ENCODE data around the gene NOTCH4.

NOTCH4 gene

GRCh38 chr6:32163559-32164258 lies 60.2 kb downstream of the NOTCH4 start:
- no peak for DNase-seq (ENCODE audit: low read depth)

DNA sequence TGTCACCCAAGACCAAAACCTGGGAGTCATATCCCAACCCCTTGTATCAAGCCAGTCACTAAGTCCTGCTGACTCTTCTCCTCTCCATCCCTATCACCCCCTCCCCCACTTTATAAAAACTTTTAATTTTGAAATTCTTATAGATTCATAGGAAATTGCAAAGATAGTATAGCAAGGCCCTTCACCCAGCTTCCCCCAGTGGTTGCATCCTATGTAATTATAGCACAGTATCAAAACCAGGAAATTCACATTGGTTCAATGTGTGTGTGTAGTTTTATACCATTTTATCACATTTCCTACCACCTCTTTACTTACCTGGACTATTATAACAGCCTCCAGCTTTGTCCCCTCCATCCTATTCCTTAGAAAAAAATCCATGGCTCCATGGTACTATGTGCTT lies 65.8 kb downstream of the NOTCH4 start:
- DNase-seq (ENCODE audit: low read depth), result no peak

DNA sequence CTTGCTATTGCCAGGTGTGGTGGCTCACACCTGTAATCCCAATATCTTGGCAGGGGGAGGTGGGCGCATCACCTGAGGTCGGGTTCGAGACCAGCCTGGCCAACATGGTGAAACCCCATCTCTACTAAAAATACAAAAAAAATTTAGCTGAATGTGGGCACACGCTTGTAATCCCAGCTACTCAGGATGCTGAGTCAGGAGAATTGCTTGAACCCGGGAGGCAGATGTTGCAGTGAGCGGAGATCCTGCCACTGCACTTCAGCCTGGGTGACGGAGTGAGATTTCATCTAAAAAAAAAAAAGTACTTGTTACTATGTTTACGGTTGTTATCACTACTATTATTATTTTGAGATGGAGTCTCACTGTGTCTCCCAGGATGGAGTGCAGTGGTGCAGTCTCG lies 67.0 kb downstream of the NOTCH4 start:
- no peak for DNase-seq (ENCODE audit: low read depth)

DNA sequence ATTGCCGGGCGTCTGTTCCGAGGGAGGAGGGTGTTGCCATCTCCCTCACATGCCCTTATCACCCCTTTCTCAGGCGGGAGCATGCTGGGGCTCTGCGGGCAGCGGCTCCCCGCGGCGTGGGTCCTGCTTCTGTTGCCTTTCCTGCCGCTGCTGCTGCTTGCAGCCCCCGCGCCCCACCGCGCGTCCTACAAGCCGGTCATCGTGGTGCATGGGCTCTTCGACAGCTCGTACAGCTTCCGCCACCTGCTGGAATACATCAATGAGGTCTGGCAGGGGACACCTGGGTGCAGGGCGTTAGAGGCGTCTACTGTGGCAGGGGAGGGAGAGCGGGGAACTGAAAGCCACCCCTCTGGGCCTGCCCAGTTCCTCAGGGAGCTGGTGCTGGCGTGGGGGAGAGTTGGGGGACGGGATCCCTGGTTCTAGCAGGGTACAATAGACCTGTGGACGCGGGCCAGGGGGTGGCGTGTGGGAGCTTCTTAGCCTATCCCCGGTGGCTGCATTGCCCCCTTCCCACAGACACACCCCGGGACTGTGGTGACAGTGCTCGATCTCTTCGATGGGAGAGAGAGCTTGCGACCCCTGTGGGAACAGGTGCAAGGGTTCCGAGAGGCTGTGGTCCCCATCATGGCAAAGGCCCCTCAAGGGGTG lies 69.2 kb downstream of the NOTCH4 start:
- peak; percentile 42 for DNase-seq (ENCODE audit: low read depth)

DNA sequence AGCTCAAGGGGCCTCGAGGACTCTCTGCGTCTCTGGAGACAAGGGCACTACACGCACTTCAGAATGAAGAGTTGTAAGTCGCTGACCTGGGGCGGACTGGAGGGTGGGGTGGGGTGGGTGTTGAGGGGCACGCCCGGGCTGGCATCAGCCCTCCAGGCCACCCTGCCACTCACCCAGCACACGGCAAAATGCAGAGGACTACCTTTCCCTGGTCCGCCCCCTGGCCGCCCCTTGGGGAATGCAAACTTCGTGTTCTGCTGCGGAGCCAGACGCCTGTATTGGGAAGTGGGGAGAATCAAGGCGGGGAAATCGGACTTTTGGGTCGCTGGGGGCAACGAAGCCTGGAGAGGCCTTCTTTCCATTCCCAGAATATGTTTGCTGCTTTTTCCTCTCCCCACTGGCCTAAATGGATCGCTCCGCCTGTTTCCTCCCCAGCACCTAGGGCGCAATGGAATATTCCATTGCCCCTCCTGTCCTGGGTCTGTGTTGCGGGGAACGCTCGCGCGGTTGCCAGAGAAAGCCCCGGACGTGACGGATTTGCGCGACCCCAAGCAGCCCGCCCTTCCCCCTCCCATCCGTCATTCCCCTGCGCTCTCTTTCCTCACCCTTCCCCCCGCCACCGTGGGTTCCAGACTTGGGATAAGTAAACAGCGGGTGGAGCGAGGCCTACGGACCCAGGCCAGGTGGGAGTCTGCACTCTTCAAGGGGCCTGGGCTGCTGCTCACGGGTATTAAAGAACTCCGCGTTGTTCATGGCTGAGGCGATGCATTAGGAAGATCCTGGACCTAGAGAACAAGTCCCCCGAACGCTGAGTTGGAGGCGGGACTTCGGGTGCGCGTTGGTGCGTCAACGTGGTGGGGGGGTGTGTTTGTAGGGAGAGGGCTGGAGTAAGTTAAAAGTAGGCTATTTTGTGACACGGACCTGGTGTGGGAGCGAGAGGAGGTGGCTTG lies 70.0 kb downstream of the NOTCH4 start, which contains the start of gene PPT2:
PPT2 (plus strand) TSS at position 578 of the 950 bp plus-strand sequence. CDS start 454 bp downstream, outside the sequence.
- DNase-seq (ENCODE audit: low read depth), result peak; percentile 47

DNA sequence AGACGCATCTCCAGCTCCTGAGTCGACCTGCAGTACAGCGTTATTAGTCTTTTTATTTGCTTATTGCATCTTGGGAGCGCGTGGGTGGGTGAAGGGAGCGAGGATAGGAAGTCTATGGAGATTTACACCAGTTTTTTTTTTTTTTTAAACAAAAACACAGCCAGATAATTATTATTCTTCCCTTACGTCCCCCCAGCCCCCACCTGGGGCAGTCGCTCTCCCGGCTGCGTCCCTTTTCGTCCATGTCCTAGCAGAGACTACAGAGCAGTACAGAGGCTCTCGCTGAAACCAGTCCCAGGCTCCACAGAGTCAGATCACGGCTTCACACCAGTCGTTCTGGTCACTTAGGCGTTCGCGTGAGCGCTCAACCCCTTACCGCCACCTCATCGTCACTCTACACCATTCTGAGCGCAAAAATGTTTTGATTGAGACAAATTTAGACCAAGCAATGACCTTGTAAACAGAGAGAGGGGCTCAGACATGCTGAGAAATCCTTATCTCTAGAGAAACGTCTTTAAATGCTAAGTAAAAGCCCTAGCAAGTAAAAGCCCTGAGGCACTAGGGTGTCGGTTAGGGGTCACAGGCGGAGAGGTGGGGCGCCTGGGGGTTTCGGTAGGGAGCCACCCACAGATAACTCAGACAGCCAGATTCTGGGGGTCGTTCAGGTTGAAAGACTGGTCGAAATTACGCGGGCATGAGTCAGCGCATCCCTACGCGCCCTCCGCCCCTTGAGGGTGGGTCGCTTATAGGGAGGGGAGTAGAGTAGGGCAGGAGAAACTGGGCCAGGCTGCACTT lies 70.9 kb downstream of the NOTCH4 start:
- no peak for DNase-seq (ENCODE audit: low read depth)

DNA sequence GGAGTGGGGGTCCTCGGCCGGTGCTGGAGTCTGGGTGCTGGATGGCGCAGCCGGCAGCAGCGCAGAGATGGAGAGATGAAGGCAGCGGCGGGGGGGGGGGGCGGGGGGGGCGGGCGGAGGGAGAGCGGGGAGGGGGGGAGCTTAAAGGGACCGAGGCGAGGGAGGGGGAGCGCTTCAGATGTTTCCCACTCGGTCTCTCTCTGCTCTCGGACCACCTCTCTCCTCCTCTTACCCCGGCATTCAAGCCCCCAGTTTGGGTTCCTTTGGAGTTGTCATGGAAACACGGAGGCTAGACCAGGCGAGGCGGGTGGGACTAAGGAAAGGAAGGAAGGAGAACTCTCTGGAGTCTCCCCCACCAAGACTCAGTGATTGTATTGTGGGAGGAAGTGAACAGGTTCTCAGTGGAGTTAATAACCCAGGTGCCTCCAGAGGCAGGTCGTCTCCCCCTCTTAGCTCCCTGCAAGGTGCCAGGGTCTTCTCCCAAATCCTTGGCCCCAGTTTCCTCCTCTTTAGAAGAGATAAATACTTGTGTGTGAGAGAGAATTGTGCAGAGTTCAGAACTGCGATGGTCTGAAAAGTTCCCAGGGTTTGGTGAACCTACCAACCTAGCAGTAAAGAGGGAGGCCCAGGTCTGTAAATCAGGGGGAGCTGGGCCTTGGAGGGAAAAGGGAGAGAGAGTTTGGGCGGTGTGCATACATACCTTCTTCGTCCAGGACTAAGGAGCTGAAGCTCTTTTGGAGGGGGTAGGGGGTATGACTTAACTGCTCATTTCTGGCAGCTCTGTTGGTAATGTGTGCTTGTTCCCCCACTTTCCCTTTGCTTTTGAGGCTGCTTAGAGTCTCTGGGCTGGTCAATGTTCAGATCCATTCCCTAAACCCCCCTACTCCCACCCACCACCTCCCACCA lies 71.8 kb downstream of the NOTCH4 start, which contains the start of gene PRRT1:
PRRT1 (minus strand) TSS at position 77 of the 906 bp plus-strand sequence. CDS start 112 bp downstream, outside the sequence.
- DNase-seq (ENCODE audit: low read depth), result no peak

GRCh38 chr6:32151181-32151862 lies 72.5 kb downstream of the NOTCH4 start:
- no peak for DNase-seq (ENCODE audit: low read depth)

GRCh38 chr6:32149932-32150870 lies 73.7 kb downstream of the NOTCH4 start:
- DNase-seq (ENCODE audit: low read depth), result no peak

- DNase-seq (ENCODE audit: low read depth), result no peak
Observed at GRCh38 chr6:32149092-32149755, 74.6 kb downstream of the NOTCH4 start.

DNA sequence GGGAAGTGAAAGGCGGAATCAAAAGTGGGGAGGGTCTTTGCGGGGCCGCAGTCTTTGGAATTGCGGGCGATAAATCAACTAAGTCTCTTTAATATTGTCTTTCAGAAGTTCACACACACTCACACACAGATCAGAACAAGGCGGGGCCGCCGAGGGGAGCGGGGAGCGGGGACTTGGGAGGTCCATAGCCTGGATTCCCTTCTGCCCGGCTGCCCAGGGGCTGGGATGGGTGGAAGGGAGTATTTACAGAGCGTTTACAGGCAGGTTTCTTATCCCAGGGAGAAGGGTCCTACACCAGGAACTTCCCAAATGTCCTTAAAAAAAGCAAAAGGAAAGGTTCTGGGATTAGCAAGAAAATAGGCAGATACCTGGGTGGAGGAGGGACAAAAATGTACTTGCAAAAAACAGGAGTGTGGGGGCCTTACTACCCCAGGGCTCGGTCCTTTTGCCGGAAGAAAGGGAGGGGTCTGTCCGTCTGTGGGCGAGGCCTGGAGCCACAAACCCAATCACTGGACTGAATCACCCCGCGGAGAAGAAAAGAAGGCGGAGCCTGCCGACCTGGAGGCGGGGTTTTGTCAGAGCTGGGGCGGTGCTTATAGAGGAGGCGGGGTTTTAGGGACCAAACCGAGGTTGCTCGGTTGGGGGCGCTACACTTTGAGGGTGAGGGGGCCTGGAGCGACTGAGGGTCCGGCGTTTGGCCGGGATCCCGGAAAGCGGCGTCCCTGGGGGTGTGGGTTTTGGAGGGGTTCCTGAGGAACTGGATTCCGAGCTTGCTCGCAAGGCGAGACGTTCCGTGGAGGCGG lies 75.4 kb downstream of the NOTCH4 start:
- DNase-seq (ENCODE audit: low read depth), result peak; percentile 55

DNA sequence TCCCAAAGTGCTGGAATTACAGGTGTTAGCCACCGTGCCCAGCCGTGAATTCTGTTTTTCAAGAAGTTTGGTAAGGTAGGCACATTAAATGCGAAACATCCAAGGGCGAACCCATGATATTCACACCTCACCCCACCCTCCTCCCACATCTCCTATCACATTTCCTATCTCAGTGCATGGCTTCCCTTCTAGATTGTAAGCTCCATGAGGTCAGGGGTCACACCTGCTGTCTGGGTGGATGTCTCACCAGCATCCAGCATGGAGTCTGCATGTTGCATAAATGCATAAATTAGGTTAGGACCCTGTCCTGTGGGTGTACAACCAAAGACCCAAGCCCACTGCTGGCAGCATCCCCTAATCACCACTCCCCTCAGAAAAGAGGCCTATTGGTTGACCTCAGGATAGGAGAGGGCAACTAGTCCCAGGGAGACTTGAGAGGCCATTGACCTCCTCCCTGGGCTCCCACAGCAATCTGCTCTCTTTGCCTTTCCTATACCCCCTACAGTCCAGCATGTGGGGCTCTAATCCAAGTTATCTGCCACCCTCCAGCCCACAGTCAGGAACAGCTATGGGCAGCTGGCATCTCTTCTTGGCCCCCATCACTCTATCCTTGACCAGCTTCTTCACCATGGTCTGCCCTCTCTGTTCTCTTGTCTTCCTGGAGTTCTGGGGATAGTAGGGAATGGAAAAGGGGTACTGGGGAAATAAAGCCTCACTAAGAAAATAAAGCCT lies 76.3 kb downstream of the NOTCH4 start:
- DNase-seq (ENCODE audit: low read depth), result no peak

- DNase-seq (ENCODE audit: low read depth), result no peak
Observed at GRCh38 chr6:32146687-32147086, 77.2 kb downstream of the NOTCH4 start.

DNA sequence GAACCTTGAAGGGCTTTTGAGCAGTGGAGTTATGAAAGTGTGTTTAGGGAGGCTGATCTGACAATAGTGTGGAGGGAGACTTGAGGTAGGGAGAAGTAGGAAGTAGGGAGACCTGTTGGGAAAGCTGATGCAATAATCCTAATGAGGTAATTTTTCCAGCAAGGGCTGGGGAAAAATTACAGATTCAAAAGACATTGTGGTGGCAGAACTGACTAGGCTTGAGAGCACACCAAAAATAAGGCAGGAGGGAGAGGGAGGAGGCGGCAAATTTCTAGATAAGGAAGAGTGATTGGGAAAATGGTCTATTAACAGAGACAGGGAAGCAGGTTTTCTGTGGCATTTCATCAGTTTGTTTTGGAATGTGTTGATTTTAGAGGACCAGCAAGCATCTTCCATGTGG lies 77.6 kb downstream of the NOTCH4 start:
- DNase-seq (ENCODE audit: low read depth), result no peak

Data from stimulated activated CD4-positive, alpha-beta T cell treated with anti-CD3 and anti-CD28 coated beads, Interleukin-2, amount 100 ng/mL, for 4 hours (primary cell).